ENCODE data around the gene SAMD10.

DNA sequence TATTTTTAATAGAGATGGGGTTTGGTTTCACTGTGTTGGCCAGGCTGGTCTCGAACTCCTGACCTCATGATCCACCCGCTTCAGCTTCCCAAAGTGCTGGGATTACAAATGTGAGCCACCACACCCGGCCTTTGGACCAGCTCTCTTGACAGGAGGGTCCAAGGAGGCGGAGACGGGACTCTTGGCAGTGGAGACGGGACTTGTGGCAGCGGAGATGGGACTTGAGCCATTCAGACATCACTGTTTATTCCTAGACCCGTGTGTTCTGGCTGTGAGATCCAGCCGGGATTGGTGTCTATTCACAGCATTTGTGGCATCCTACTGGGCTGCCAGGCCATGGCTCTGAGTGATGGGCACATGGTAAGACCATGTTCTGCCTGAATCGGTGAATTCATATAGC is 27.0 kb upstream of the SAMD10 start:
- no peak for TF ChIP-seq CTCF (IDR thresholded peaks at IDR 0.05)
- TF ChIP-seq POLR2AphosphoS5 (IDR thresholded peaks at IDR 0.05), result no peak
- TF ChIP-seq POLR2A (IDR thresholded peaks at IDR 0.05), result no peak
- TF ChIP-seq EP300 (IDR thresholded peaks at IDR 0.05; ENCODE audit: low read depth), result no peak

Data from transverse colon (tissue), 4 donors.